Measurements from ENCODE around the gene ARFGAP2. TPM values are rescaled to one million over a fixed set of nuclear protein-coding genes. Genes with fewer than 3 reads are reported as not detected.

Gene ARFGAP2
- total and polyA plus RNA-seq, 2 of the 8 experiments (the other 6 are each of a cell fraction or from before 2014, with no cell fraction given): 50.2 to 64.0 TPM

GRCh38 chr11:47189100-47189834, 12.6 kb upstream of the ARFGAP2 start:
- ChIA-PET POLR2A (ENCODE audit: partially characterized antibody) (interaction anchor here (0.9 to 3.6 kb wide), 6 partner anchors 10 to 132 kb away, joined by 3 to 49 read pairs (median 6); partner anchors contain the start of gene DDB2), CTCF (ENCODE audit: partially characterized antibody) (interaction anchor here (1.3 to 16.6 kb wide), 4 partner anchors 11 to 44 kb away, joined by 3 to 247 read pairs (median 19); partner anchors contain the start of genes ARFGAP2 and DDB2)
- H2BK15ac ChIP-seq (ENCODE audit: low read length): no peak overlapping the region
- no peak overlapping the region for H4K8ac ChIP-seq (ENCODE audit: extremely low read depth, insufficient read depth, low read length)
- DNase-seq (ENCODE audit: low read depth in 1 of 2, low spot score in 2 of 2): no peak
- H3K79me2 ChIP-seq (ENCODE audit: control insufficient read depth in 1 of 2, insufficient read depth in 2 of 2, low read length in 2 of 2): peaks cover 0 to 4% of the 10 kb centered on the region in 2 experiments; a peak in 3 of 4 replicates
- no peaks in the 10 kb centered on the region for H4K20me1 ChIP-seq (replicated peaks in 1 of 2; ENCODE audit: control insufficient read depth in 1 of 2, insufficient read depth in 2 of 2, low read length in 2 of 2)
- no peaks in the 10 kb centered on the region; a peak in 1 of 8 replicates for H3K36me3 ChIP-seq (ENCODE audit: control insufficient read depth in 2 of 4, insufficient read depth in 4 of 4, low read length in 3 of 4)
- no peak overlapping the region for H3K27ac ChIP-seq (ENCODE audit: low read depth, low read length)
- H2BK12ac ChIP-seq (ENCODE audit: low read depth, low read length): no peak overlapping the region
- no peak overlapping the region for H3K4ac ChIP-seq (replicated peaks; ENCODE audit: insufficient read length, low read depth, low read length)
- no peak overlapping the region for H4K5ac ChIP-seq (ENCODE audit: insufficient read length, low read depth, low read length)
- peaks cover 0 to 7% (median 6%) of the 10 kb centered on the region in 4 experiments; a peak in 5 of 7 replicates for H3K4me1 ChIP-seq (replicated peaks in 1 of 4; ENCODE audit: control insufficient read depth in 3 of 4, insufficient read depth in 4 of 4, low read length in 3 of 4)
- no peak overlapping the region for H2BK5ac ChIP-seq (ENCODE audit: low read depth, low read length)
- H3K14ac ChIP-seq (ENCODE audit: insufficient read length): no peak overlapping the region
- H3K18ac ChIP-seq (ENCODE audit: extremely low read depth, low read length): no peak overlapping the region
- peaks cover 0 to 6% (median 0%) of the 10 kb centered on the region in 4 experiments; a peak in 3 of 7 replicates for H3K27me3 ChIP-seq (replicated peaks in 1 of 4; ENCODE audit: control insufficient read depth in 3 of 4, extremely low read depth in 1 of 4, insufficient read depth in 3 of 4, low read length in 3 of 4)
- H2AK5ac ChIP-seq (ENCODE audit: low read depth, low read length): no peak overlapping the region
- no peak overlapping the region for H3K4me3 ChIP-seq (ENCODE audit: extremely low read depth in 1 of 4, insufficient read depth in 2 of 4, low read depth in 3 of 4, low read length in 4 of 4)
- H3K79me1 ChIP-seq (ENCODE audit: low read depth, low read length): no peaks in the 10 kb centered on the region
- H2BK20ac ChIP-seq (ENCODE audit: low read length): no peak overlapping the region
- no peak for FAIRE-seq
- H2BK120ac ChIP-seq (replicated peaks; ENCODE audit: low read depth, low read length): no peak overlapping the region
- no peak overlapping the region for H4K91ac ChIP-seq (replicated peaks; ENCODE audit: insufficient read length, low read length)
- H3K23ac ChIP-seq (ENCODE audit: insufficient read length): no peak overlapping the region
- no peak overlapping the region for H2AFZ ChIP-seq (ENCODE audit: low read length)
- H3K9ac ChIP-seq (replicated peaks in 1 of 4; ENCODE audit: extremely low read depth in 1 of 4, low read depth in 3 of 4, low read length in 3 of 4): no peak overlapping the region
- H3K56ac ChIP-seq (replicated peaks; ENCODE audit: insufficient read length, low read depth, low read length): no peak overlapping the region
- peaks cover 12% of the 10 kb centered on the region; the same call in 1 of the 2 replicates for H3K23me2 ChIP-seq (ENCODE audit: low read depth, low read length)
- 90% methylated on average over 11 of the region's 11 CpGs; no CpG with 5 or more reads in 1 of the 2 experiments for WGBS, 2 experiments (ENCODE audit: extremely low coverage in 1 of 2, insufficient coverage in 1 of 2, insufficient read length in 1 of 2, insufficient replicate concordance in 2 of 2, low coverage in 1 of 2, low lambda C conversion rate in 2 of 2, missing lambda C conversion rate in 1 of 2)
- H3K4me2 ChIP-seq (ENCODE audit: insufficient read depth in 1 of 2, low read depth in 2 of 2, low read length in 2 of 2): no peak overlapping the region
- no peaks in the 10 kb centered on the region for H3K9me3 ChIP-seq (ENCODE audit: insufficient read depth in 2 of 2, low read depth in 1 of 2, low read length in 1 of 2)
- TF ChIP-seq POLR2A (IDR thresholded peaks at IDR 0.05; ENCODE audit: control extremely low read depth in 1 of 2, low read depth in 2 of 2, low read length in 2 of 2) (no peak), CTCF (IDR thresholded peaks at IDR 0.05; ENCODE audit: control extremely low read depth in 1 of 3, insufficient read depth in 1 of 3, low read depth in 1 of 3, low read length in 3 of 3) (no peak), ZNF274 (IDR thresholded peaks at IDR 0.05; ENCODE audit: borderline replicate concordance, extremely low read depth, low read length) (no peak), BACH1 (IDR thresholded peaks at IDR 0.05; ENCODE audit: low read length) (no peak), PHF8 (conservative IDR thresholded peaks at IDR 0.05; ENCODE audit: low read depth, low read length) (no peak), BCL11A (IDR thresholded peaks at IDR 0.05; ENCODE audit: low read depth in 2 of 2, low read length in 2 of 2) (no peak), CTBP2 (IDR thresholded peaks at IDR 0.05; ENCODE audit: borderline replicate concordance, insufficient read depth, insufficient read length, low read length) (no peak), TCF12 (IDR thresholded peaks at IDR 0.05; ENCODE audit: low read depth, low read length) (no peak), NANOG (IDR thresholded peaks at IDR 0.05; ENCODE audit: insufficient read depth, low read depth, low read length, poor library complexity, severe bottlenecking) (no peak)
